Mucosa of stomach (tissue), 1 donor: ENCODE results near the gene SPTLC1.

ENCODE experiments used
- H3K27me3 ChIP-seq: one replicate; pipeline ENCODE4 v1.7.0; 2013; ENCODE audit warnings: mild to moderate bottlenecking, low read length; ENCODE audit not compliant: control insufficient read depth, insufficient read depth
- H3K36me3 ChIP-seq: one replicate; pipeline ENCODE4 v1.7.0; 2013; ENCODE audit warnings: low read length; ENCODE audit not compliant: control insufficient read depth, insufficient read depth
- H3K4me1 ChIP-seq: one replicate; pipeline ENCODE4 v1.7.0; 2013; ENCODE audit warnings: mild to moderate bottlenecking, low read length; ENCODE audit not compliant: control insufficient read depth, insufficient read depth
- H3K4me3 ChIP-seq: one replicate; pipeline ENCODE4 v1.7.0; 2013; ENCODE audit warnings: low read length
- H3K9ac ChIP-seq: one replicate; pipeline ENCODE4 v1.7.0; 2013; ENCODE audit warnings: mild to moderate bottlenecking, low read length, moderate library complexity
- H3K9me3 ChIP-seq: one replicate; pipeline ENCODE4 v1.7.0; 2013; ENCODE audit warnings: mild to moderate bottlenecking, low read length, moderate library complexity; ENCODE audit not compliant: control insufficient read depth
- donor health status: Pancreatic carcinoma.

Gene SPTLC1

GRCh38 chr9:91986248-91986647 is 129.0 kb downstream of the SPTLC1 start:
- Histone ChIP-seq H3K9me3 (no peaks in the 10 kb centered on the region), H3K4me1 (no peaks in the 10 kb centered on the region), H3K27me3 (no peaks in the 10 kb centered on the region), H3K36me3 (no peaks in the 10 kb centered on the region), H3K9ac (no peak overlapping the region), H3K4me3 (no peak overlapping the region)

GRCh38 chr9:91985692-91986091 is 129.5 kb downstream of the SPTLC1 start:
- Histone ChIP-seq H3K36me3 (no peaks in the 10 kb centered on the region), H3K9ac (no peak overlapping the region), H3K4me3 (no peak overlapping the region), H3K9me3 (no peaks in the 10 kb centered on the region), H3K27me3 (no peaks in the 10 kb centered on the region), H3K4me1 (no peaks in the 10 kb centered on the region)
